WTC11 (cell line): Measurements from ENCODE around the gene PADI2. TPM values are rescaled to one million over a fixed set of nuclear protein-coding genes. Genes with fewer than 3 reads are reported as not detected.

ENCODE experiments used
- ATAC-seq: fragments of 200-7000 bp; cut with Tn5 transposase; 2 replicates; pipeline ENCODE4 v1.10.0; 2021; ENCODE audit warnings: mild to moderate bottlenecking, moderate library complexity
- CTCF ChIA-PET: fragments of 300-600 bp; sonication (Branson Sonifier 250); formaldehyde crosslinking; loops from one replicate; lab custom pipeline; 2021; ENCODE audit warnings: antibody characterized with exemption; lab: Charles Lee
- POLR2A ChIA-PET: fragments of 350-600 bp; sonication (Branson Sonifier 250); formaldehyde crosslinking; loops from one replicate; lab custom pipeline; 2021; ENCODE audit warnings: antibody characterized with exemption; lab: Charles Lee
- DNase-seq: peaks from one replicate; pipeline ENCODE4 v3.0.0; 2021; ENCODE audit warnings: low spot score
- H3K27ac Mint-ChIP-seq: 2 replicates; pipeline ENCODE4 v1.8.0; 2021; ENCODE audit warnings: mixed read lengths
- H3K27me3 Mint-ChIP-seq: 2 replicates; pipeline ENCODE4 v1.8.0; 2021; ENCODE audit warnings: low read depth, mild to moderate bottlenecking, moderate library complexity, mixed read lengths
- H3K36me3 Mint-ChIP-seq: 2 replicates; pipeline ENCODE4 v1.8.0; 2021; ENCODE audit warnings: mixed read lengths
- H3K4me1 Mint-ChIP-seq: 2 replicates; pipeline ENCODE4 v1.8.0; 2022; ENCODE audit warnings: mixed read lengths
- H3K4me3 Mint-ChIP-seq: 2 replicates; pipeline ENCODE4 v1.8.0; 2021; ENCODE audit warnings: mild to moderate bottlenecking, moderate library complexity, mixed read lengths
- H3K9me3 Mint-ChIP-seq: 2 replicates; pipeline ENCODE4 v1.8.0; 2021; ENCODE audit warnings: mixed read lengths
- AR ChIP-seq: fragments of 250-450 bp; sonication (Bioruptor Pico); IDR thresholded peaks from 2 replicates; pipeline ENCODE4 v1.9.0; 2021; ENCODE audit warnings: mild to moderate bottlenecking
- E2F1 ChIP-seq: sonication (generic); formaldehyde crosslinking; IDR thresholded peaks from 2 replicates; pipeline ENCODE4 v1.8.0; 2022; ENCODE audit warnings: mild to moderate bottlenecking, missing genetic modification reagents
- ELF4 ChIP-seq: sonication (generic); formaldehyde crosslinking; IDR thresholded peaks from 2 replicates; pipeline ENCODE4 v1.8.1; 2022; ENCODE audit warnings: low read depth, mild to moderate bottlenecking, moderate library complexity, missing genetic modification reagents
- ESRRA ChIP-seq: sonication (generic); formaldehyde crosslinking; IDR thresholded peaks from 2 replicates; pipeline ENCODE4 v1.8.1; 2022; ENCODE audit warnings: mild to moderate bottlenecking, missing genetic modification reagents, borderline replicate concordance
- FOXK1 ChIP-seq: sonication (generic); formaldehyde crosslinking; IDR thresholded peaks from 2 replicates; pipeline ENCODE4 v1.8.0; 2022; ENCODE audit warnings: mild to moderate bottlenecking, moderate library complexity, missing genetic modification reagents
- FOXP1 ChIP-seq: sonication (generic); formaldehyde crosslinking; IDR thresholded peaks from 2 replicates; pipeline ENCODE4 v1.8.0; 2022; ENCODE audit warnings: missing genetic modification reagents, mild to moderate bottlenecking, moderate library complexity, borderline replicate concordance
- GTF2I ChIP-seq: fragments of 250-450 bp; sonication (Bioruptor Pico); conservative IDR thresholded peaks from 2 replicates; pipeline ENCODE4 v1.4.0; 2021; ENCODE audit warnings: mild to moderate bottlenecking
- NR2C2 ChIP-seq: sonication (generic); formaldehyde crosslinking; IDR thresholded peaks from 2 replicates; pipeline ENCODE4 v1.8.0; 2022; ENCODE audit warnings: mild to moderate bottlenecking, missing genetic modification reagents
- RELA ChIP-seq: sonication (generic); formaldehyde crosslinking; IDR thresholded peaks from 2 replicates; pipeline ENCODE4 v1.8.1; 2022; ENCODE audit warnings: missing genetic modification reagents, mild to moderate bottlenecking, borderline replicate concordance
- RORB ChIP-seq: fragments of 250-450 bp; sonication (Bioruptor Pico); IDR thresholded peaks from 2 replicates; pipeline ENCODE4 v1.9.0; 2021; ENCODE audit warnings: mild to moderate bottlenecking
- SMAD3 ChIP-seq: sonication (generic); formaldehyde crosslinking; IDR thresholded peaks from 2 replicates; pipeline ENCODE4 v1.8.0; 2022; ENCODE audit warnings: missing genetic modification reagents, mild to moderate bottlenecking, borderline replicate concordance
- ZMAT4 ChIP-seq: fragments of 250-450 bp; sonication (Bioruptor Pico); IDR thresholded peaks from 2 replicates; pipeline ENCODE4 v1.9.0; 2021; ENCODE audit warnings: mild to moderate bottlenecking
- ZNF423 ChIP-seq: fragments of 250-450 bp; sonication (Bioruptor Pico); IDR thresholded peaks from 2 replicates; pipeline ENCODE4 v2.1.2; 2022; ENCODE audit warnings: mild to moderate bottlenecking, moderate library complexity
- ZNF671 ChIP-seq: fragments of 250-450 bp; sonication (Bioruptor Pico); IDR thresholded peaks from 2 replicates; pipeline ENCODE4 v1.8.0; 2021; ENCODE audit warnings: mild to moderate bottlenecking
- ZSCAN18 ChIP-seq: fragments of 250-450 bp; sonication (Bioruptor Pico); IDR thresholded peaks from 2 replicates; pipeline ENCODE4 v2.1.2; 2022; ENCODE audit warnings: mild to moderate bottlenecking, moderate library complexity
- total RNA-seq: library from RNA; stranded (reverse); gene quantifications from 3 replicates; pipeline ENCODE4 v1.2.3, GENCODE V29; 2021
- TF ChIP-seq, protein P1 (sequence below): sonication (generic); formaldehyde crosslinking; IDR thresholded peaks from 2 replicates; pipeline ENCODE4 v1.8.0; 2022; ENCODE audit warnings: mild to moderate bottlenecking, missing genetic modification reagents
- TF ChIP-seq, protein P2 (sequence below): sonication (generic); formaldehyde crosslinking; IDR thresholded peaks from 2 replicates; pipeline ENCODE4 v1.8.1; 2023; ENCODE audit warnings: mild to moderate bottlenecking, missing genetic modification reagents, moderate library complexity
- TF ChIP-seq, protein P3 (sequence below): fragments of 200-600 bp; IDR thresholded peaks from 2 replicates; pipeline ENCODE4 v1.8.0; 2022; ENCODE audit warnings: antibody characterized with exemption
- TF ChIP-seq, protein P4 (sequence below): sonication (generic); formaldehyde crosslinking; IDR thresholded peaks from 2 replicates; pipeline ENCODE4 v1.8.1; 2022; ENCODE audit warnings: missing genetic modification reagents, borderline replicate concordance
- TF ChIP-seq, protein P5 (sequence below): sonication (generic); formaldehyde crosslinking; IDR thresholded peaks from 2 replicates; pipeline ENCODE4 v1.8.1; 2022; ENCODE audit warnings: low read depth, missing genetic modification reagents, borderline replicate concordance

Gene PADI2
- total RNA-seq, 1 experiment from 2014 or later: 3.8 TPM

DNA sequence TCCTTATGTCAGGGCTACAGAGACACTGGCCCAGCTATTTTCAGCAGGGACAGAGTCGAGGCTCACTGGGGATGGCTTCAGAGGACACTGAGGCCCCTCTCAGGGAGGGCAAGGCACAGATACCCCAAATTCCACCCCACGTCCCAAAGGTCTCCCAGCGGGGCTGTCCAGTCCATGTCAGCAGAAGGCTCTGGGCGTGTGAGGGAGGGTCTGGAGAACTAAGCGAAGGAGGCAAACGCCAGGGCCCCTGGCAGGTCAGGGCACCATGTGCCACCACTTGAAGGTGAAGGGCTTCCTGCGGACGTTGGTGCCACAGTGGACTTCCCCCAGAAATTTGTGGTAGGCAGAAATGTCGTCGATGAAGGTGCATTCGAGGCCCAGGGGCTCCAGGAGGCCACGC lies 50.5 kb downstream of the PADI2 start (continued):
- TF ChIP-seq AR (CRISPR knock-in tag): no peak
- TF ChIP-seq RELA: no peak
- TF ChIP-seq FOXK1 (CRISPR knock-in tag): no peak
- TF ChIP-seq, all 79 proteins: peak for 0

DNA sequence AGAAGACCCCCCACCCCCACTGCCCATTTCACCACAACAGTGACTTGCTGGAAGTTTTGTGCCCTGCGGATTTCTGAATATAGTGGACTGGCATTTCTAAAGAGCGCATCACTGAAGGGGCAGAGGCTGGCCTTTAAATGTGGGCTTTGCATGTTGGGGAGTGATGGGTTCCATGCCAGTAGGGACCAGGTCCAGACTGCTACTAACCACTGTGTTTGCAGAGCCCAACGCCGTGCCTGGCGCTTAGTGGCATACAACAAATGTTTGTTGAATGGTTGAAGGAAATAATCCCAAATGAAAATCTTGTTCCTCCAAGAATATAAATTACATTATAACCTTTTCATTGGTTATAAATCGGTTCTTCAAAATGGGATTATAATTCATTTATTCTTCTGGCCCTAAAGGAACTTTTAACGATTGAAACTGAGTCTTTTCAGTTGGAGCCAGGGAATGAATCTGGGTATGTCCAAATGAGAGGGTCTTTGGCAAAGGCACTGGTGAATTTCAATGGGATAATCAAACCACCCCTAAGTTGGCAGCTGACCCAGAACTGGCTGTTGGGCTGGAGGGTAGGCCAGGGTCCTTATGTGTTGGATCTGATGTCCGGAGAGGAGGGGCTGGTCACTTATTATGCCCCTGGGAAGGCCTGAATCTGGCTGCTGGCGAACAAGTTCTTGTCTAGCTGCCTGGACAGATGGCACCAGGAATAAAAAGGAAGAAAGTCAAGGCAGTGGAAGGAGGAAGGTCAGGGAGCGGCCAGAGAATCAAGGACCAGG lies 51.6 kb downstream of the PADI2 start:
- no peaks in the 10 kb centered on the region for H3K27me3 Mint-ChIP-seq
- H3K36me3 Mint-ChIP-seq: no peaks in the 10 kb centered on the region
- no peak overlapping the region for H3K4me3 Mint-ChIP-seq
- ATAC-seq (no peak), DNase-seq (no peak)
- TF ChIP-seq, protein P1, sequence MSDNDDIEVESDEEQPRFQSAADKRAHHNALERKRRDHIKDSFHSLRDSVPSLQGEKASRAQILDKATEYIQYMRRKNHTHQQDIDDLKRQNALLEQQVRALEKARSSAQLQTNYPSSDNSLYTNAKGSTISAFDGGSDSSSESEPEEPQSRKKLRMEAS (CRISPR knock-in tag): no peak
- no peak for TF ChIP-seq ZNF423 (CRISPR knock-in tag)
- no peak overlapping the region for H3K27ac Mint-ChIP-seq
- ChIA-PET CTCF (interaction anchor here (0.7 to 5.6 kb wide), 2 partner anchors 7 to 54 kb away, joined by 4 to 28 read pairs; no protein-coding TSS in a partner anchor), POLR2A (no interaction called here)
- H3K4me1 Mint-ChIP-seq: peaks cover 12% of the 10 kb centered on the region
- H3K9me3 Mint-ChIP-seq: peaks cover 6% of the 10 kb centered on the region; the same call in 1 of the 2 replicates

- H3K27me3 Mint-ChIP-seq: no peaks in the 10 kb centered on the region
- no peak overlapping the region for H3K27ac Mint-ChIP-seq
- no peak overlapping the region for H3K4me3 Mint-ChIP-seq
- H3K36me3 Mint-ChIP-seq: no peaks in the 10 kb centered on the region
- DNase-seq: no peak
- H3K4me1 Mint-ChIP-seq: peaks cover 18% of the 10 kb centered on the region
- no peak for ATAC-seq
- ChIA-PET CTCF (interaction anchor here (0.7 to 5.6 kb wide), 2 partner anchors 8 to 53 kb away, joined by 4 to 28 read pairs; no protein-coding TSS in a partner anchor), POLR2A (no interaction called here)
- peaks cover 6% of the 10 kb centered on the region; the same call in 1 of the 2 replicates for H3K9me3 Mint-ChIP-seq
- no peak for TF ChIP-seq FOXP1 (CRISPR knock-in tag)
- no peak for TF ChIP-seq NR2C2 (CRISPR knock-in tag)
- no peak for TF ChIP-seq GTF2I (CRISPR knock-in tag)
- no peak for TF ChIP-seq ELF4 (CRISPR knock-in tag)
- TF ChIP-seq, protein P2, sequence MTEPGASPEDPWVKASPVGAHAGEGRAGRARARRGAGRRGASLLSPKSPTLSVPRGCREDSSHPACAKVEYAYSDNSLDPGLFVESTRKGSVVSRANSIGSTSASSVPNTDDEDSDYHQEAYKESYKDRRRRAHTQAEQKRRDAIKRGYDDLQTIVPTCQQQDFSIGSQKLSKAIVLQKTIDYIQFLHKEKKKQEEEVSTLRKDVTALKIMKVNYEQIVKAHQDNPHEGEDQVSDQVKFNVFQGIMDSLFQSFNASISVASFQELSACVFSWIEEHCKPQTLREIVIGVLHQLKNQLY: no peak
- TF ChIP-seq, protein P3, sequence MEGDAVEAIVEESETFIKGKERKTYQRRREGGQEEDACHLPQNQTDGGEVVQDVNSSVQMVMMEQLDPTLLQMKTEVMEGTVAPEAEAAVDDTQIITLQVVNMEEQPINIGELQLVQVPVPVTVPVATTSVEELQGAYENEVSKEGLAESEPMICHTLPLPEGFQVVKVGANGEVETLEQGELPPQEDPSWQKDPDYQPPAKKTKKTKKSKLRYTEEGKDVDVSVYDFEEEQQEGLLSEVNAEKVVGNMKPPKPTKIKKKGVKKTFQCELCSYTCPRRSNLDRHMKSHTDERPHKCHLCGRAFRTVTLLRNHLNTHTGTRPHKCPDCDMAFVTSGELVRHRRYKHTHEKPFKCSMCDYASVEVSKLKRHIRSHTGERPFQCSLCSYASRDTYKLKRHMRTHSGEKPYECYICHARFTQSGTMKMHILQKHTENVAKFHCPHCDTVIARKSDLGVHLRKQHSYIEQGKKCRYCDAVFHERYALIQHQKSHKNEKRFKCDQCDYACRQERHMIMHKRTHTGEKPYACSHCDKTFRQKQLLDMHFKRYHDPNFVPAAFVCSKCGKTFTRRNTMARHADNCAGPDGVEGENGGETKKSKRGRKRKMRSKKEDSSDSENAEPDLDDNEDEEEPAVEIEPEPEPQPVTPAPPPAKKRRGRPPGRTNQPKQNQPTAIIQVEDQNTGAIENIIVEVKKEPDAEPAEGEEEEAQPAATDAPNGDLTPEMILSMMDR: no peak
- no peak for TF ChIP-seq ZSCAN18 (CRISPR knock-in tag)
- TF ChIP-seq ZNF671: no peak
- no peak for TF ChIP-seq ESRRA
- no peak for TF ChIP-seq ZMAT4 (CRISPR knock-in tag)
- no peak for TF ChIP-seq SMAD3
- TF ChIP-seq, protein P1 (CRISPR knock-in tag): no peak
- TF ChIP-seq, protein P4, sequence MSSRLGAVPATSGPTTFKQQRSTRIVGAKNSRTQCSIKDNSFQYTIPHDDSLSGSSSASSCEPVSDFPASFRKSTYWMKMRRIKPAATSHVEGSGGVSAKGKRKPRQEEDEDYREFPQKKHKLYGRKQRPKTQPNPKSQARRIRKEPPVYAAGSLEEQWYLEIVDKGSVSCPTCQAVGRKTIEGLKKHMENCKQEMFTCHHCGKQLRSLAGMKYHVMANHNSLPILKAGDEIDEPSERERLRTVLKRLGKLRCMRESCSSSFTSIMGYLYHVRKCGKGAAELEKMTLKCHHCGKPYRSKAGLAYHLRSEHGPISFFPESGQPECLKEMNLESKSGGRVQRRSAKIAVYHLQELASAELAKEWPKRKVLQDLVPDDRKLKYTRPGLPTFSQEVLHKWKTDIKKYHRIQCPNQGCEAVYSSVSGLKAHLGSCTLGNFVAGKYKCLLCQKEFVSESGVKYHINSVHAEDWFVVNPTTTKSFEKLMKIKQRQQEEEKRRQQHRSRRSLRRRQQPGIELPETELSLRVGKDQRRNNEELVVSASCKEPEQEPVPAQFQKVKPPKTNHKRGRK (CRISPR knock-in tag): no peak
- TF ChIP-seq, protein P5, sequence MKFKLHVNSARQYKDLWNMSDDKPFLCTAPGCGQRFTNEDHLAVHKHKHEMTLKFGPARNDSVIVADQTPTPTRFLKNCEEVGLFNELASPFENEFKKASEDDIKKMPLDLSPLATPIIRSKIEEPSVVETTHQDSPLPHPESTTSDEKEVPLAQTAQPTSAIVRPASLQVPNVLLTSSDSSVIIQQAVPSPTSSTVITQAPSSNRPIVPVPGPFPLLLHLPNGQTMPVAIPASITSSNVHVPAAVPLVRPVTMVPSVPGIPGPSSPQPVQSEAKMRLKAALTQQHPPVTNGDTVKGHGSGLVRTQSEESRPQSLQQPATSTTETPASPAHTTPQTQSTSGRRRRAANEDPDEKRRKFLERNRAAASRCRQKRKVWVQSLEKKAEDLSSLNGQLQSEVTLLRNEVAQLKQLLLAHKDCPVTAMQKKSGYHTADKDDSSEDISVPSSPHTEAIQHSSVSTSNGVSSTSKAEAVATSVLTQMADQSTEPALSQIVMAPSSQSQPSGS (CRISPR knock-in tag): no peak
- TF ChIP-seq E2F1: no peak
- no peak for TF ChIP-seq RORB
Measured at GRCh38 chr1:17067069-17067426, 52.2 kb downstream of the PADI2 start.
